ENCODE measurements around the gene COMT.
A peak's percentile ranks its signal among the peaks of the same experiment; 100 is the strongest.
"Not testable (repeated sequence)": the region's sequence is repeated elsewhere in the genome, so short reads cannot be mapped to it uniquely, and the experiment has no call there.

The COMT gene

GRCh38 chr22:19941365-19942082 is at the start of gene COMT, which contains the start of gene TXNRD2:
TSS of gene COMT (plus strand) at chr22:19941772. CDS start at chr22:19962527, 20,755 bp downstream.
TSS of gene TXNRD2 (minus strand) at chr22:19941818. CDS start at chr22:19941803, 15 bp downstream.
- DNase-seq, result peak; percentile 40 to 73

GRCh38 chr22:19892257-19892879 is 49.2 kb upstream of the COMT start:
- no peak for DNase-seq

DNA sequence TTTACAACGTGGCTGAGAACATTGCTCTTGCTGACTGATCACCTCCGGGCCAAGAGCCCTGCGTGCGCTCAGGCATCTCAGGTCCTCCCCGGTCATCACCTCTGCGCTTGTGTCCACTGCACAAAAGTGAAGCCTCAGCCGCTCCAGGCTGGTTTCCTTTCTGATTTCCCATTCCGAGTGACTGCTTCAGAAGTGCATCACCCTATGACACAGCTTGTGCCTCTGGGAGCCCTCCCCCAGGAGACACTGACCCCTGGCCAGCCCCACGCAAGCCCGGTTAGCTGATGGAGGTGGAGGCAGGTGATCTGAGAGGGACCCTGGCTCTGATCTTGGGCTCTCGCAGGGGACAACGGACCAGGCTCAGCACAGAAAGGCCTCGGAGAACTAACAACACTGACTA is 48.6 kb upstream of the COMT start:
- no peak for DNase-seq

DNA sequence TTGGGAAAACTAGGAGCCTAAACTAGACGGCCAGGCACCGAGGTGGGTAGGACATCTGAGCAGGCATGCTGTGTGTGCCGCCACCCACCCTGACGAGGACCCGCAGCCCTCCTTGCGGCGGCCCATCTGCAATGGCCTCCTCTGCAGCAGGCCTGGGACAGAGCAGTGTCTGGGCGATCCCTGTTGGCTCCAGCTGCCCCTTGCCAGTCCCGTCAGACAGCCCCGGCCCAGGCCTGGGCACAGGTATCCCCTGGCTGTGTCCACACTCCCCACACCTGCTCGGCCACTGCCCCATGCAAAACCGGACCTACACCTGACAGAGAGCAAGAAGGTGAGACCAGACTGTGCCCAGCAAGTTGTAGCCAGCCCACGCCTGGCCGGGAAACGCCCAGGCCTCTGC is 48.2 kb upstream of the COMT start:
- no peak for DNase-seq

DNA sequence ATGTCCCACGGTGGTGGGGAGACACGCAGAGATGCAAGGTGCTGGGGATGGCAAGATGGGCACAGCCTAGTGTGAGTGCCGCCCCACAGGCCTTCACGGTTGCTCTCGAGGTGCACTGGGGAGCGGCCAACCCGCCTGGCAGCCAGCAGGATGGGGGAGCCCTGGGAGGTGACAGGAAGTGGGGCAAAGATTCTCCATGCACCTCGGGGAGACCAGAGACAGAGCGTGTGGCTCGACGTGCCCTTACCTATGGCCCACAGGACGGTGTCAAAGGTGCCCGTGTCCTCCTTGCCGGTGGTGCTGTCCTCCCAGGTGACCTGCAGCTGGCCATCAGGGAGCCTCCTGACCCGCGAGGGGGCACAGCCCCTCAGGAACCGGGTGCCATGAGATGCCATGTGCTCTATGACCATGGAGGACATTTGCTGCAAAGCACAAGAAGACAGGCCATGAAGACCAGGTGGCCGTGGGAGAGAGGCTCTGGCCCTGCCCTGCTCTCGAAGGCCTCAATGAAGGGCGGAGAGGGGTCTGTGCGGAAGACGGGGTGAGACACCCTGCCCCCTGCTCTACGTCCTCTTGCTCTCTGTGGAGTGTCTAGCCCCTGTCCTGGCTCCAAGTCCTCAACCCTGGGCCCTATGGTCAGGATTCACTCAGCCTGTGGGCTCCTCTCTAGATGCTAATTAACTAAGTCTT is 46.3 kb upstream of the COMT start:
- no peak for DNase-seq

DNA sequence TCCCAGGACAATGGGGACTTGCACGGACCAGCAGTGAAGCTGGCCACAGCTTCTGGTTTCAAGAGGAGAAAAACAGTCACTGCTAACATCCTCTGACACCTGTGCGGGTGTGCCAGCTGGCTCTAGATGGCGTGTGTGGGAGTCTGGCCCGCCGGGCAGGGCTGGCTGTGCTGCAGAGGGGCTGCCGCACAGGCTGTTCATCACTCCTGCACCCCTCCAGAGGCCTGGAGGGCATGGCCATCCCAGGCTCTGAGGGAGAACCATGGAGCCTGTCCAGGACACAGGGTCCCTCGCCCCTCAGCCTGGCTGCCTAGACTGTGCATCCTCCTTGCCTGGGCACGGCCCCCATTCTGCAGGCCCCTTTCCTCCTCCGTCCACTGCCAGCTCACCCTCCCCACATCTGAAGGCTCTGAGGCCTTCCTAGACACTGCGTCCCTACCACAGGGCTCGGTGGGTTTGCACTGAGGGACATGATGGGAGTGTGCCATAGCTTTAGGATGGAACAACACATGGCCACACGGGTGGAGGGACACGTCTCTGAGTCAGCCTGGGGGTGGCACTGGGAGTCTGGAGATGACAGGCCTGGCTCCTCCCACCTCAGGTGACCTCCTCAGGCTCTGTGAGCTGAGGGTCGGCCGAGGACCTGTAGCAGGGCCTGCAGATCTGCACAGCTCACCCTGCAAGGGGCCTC is 44.8 kb upstream of the COMT start:
- DNase-seq, result no peak

- DNase-seq, result no peak
Observed at GRCh38 chr22:19897726-19898125, 43.8 kb upstream of the COMT start.

DNA sequence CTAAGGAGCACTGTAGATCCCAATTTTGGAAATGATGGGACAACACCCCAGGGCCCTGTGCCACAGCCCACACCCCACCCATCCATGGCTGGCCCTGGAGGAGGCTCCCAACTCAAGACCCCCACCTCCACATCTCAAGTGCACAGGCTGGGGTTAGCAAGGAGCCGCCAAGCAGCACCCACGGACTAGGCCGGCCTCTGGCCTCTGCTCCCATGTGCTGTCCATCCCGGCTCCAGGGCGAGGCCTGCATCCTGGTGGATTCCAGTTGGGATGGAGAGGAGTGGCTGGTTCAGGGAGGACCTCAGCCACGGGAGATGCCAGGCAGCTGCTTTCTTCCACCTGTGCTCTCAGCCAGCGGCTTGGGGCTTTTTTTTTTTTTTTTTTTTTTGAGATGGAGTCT is 43.4 kb upstream of the COMT start:
- DNase-seq, result no peak

- DNase-seq, result no peak
Observed at GRCh38 chr22:19898831-19899567, 42.6 kb upstream of the COMT start.

- no peak for DNase-seq
Observed at GRCh38 chr22:19900707-19901436, 40.7 kb upstream of the COMT start.

- DNase-seq, result no peak
Observed at GRCh38 chr22:19901577-19902244, 39.9 kb upstream of the COMT start.

- peak in 1 of 2 experiments; percentile 10 for DNase-seq
Observed at GRCh38 chr22:19902245-19902715, 39.3 kb upstream of the COMT start.

GRCh38 chr22:19903031-19903430 is 38.5 kb upstream of the COMT start:
- no peak for DNase-seq

- no peak for DNase-seq
Observed at GRCh38 chr22:19903513-19903912, 38.1 kb upstream of the COMT start.

- DNase-seq, result no peak
Observed at GRCh38 chr22:19904174-19904856, 37.3 kb upstream of the COMT start.

DNA sequence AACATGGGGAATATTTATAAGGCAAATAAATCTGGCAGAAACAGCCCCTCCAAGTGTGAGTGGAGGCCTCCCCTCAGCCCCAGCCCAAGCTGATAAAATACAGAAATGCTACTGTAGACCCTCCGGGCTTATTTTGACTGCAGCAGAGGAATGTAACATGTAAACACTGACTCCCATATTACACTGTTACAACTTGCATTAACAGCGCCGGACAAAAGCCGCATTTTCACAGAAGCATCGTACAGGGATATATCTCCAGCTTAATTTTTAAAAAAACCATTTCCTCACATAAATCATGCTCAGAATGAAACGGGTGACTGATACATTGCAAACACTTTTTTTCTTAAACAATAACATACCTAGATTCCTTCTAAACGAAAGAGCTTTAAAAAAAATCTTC is 36.6 kb upstream of the COMT start:
- no peak for DNase-seq

GRCh38 chr22:19905347-19906276 is 36.0 kb upstream of the COMT start:
- DNase-seq, result no peak

DNA sequence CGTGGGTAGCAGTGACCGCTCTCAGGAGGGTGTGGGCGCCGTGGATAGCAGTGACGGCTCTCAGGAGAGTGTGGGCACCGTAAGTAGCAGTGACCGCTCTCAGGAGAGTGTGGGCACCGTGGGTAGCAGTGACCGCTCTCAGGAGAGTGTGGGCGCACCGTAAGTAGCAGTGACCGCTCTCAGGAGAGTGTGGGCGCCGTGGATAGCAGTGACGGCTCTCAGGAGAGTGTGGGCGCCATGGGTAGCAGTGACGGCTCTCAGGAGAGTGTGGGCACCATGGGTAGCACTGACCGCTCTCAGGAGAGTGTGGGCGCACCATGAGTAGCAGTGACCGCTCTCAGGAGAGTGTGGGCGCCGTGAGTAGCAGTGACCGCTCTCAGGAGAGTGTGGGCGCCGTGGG is 34.7 kb upstream of the COMT start:
- DNase-seq, result not testable (repeated sequence)

DNA sequence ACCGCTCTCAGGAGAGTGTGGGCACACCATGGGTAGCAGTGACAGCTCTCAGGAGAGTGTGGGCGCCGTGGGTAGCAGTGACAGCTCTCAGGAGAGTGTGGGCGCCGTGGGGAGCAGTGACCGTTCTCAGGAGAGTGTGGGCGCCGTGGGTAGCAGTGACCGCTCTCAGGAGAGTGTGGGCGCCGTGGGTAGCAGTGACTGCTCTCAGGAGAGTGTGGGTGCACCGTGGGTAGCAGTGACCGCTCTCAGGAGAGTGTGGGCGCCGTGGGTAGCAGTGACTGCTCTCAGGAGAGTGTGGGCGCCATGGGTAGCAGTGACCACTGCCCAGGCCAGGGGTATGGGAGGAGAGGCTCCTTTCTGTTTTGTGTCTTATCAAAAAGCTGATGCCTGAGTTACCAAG is 33.7 kb upstream of the COMT start:
- DNase-seq, result not testable (repeated sequence)
